Mucosa of descending colon (tissue), 3 donors: ENCODE measurements around the gene DYNLT2B. TPM values are rescaled to one million over a fixed set of nuclear protein-coding genes. Genes with fewer than 3 reads are reported as not detected.
A peak's percentile ranks its signal among the peaks of the same experiment; 100 is the strongest.
"Not testable (repeated sequence)": the region's sequence is repeated elsewhere in the genome, so short reads cannot be mapped to it uniquely, and the experiment has no call there.

Experiments used
- ATAC-seq: fragments of 200-7000 bp; cut with Tn5 transposase; one replicate; pipeline ENCODE4 v1.9.1; 2020; ENCODE audit warnings: mild to moderate bottlenecking, moderate library complexity
- DNase-seq, 3 donors: peaks; one replicate each; pipeline ENCODE4 v3.0.0-alpha.2; 2020
- H3K36me3 ChIP-seq: fragments of 200-600 bp; one replicate; pipeline ENCODE4 v1.8.0; 2021; ENCODE audit warnings: low read depth, mild to moderate bottlenecking
- H3K4me1 ChIP-seq: fragments of 200-600 bp; one replicate; pipeline ENCODE4 v1.8.0; 2021; ENCODE audit warnings: low read depth, mild to moderate bottlenecking
- H3K4me3 ChIP-seq: fragments of 200-600 bp; one replicate; pipeline ENCODE4 v1.8.0; 2021; ENCODE audit warnings: mild to moderate bottlenecking
- H3K9me3 ChIP-seq: fragments of 200-600 bp; one replicate; pipeline ENCODE4 v1.8.0; 2021; ENCODE audit warnings: mild to moderate bottlenecking
- CTCF ChIP-seq: fragments of 200-600 bp; IDR thresholded peaks from one replicate; pipeline ENCODE4 v1.8.0; 2022; ENCODE audit warnings: antibody characterized with exemption, mild to moderate bottlenecking
- intact Hi-C, 2 donors: fragments of 100-400 bp; cut with DNase I in 1 of 2; cut with micrococcal nuclease in 1 of 2; formaldehyde crosslinking; loops; one replicate each; pipeline versions ENCODE4 v1.11.0 to v1.11.1; 2022; cut with DNase I, micrococcal nuclease
- total RNA-seq, 3 donors: library from RNA; stranded (reverse); fragmentation: NEBNext Ultra II Directional in 2 of 3; extraction: Animal tissue kit (Norgen Biotek cat#: 25700) in 2 of 3; gene quantifications; one replicate each; pipeline versions ENCODE4 v1.2.1 to v1.2.4, GENCODE V29; 2021 to 2023
- donor health status: DM: no; HTN: no; CAD: no; lungs with moderate emphysema.
- donor health status: DM: no; HTN: no; CAD: no.
- donor health status: DM: no; HTN: yes; CAD: no.

Gene DYNLT2B
- total RNA-seq, 3 donors from 2014 or later, result 0.64 to 5.2 (median 2.3) TPM

GRCh38 chr3:196323691-196324090 is 5.7 kb upstream of the DYNLT2B start:
- DNase-seq (no peak), ATAC-seq (no peak)
- Histone ChIP-seq H3K4me3 (no peak overlapping the region), H3K9me3 (no peaks in the 10 kb centered on the region), H3K36me3 (no peaks in the 10 kb centered on the region), H3K4me1 (peaks cover 3% of the 10 kb centered on the region)
- TF ChIP-seq CTCF, result no peak
- intact Hi-C loops, result no loop called here

GRCh38 chr3:196323016-196323415 is 5.0 kb upstream of the DYNLT2B start:
- DNase-seq, result no peak
- TF ChIP-seq CTCF, result no peak
- no peak for ATAC-seq
- intact Hi-C loops, result no loop called here
- Histone ChIP-seq H3K4me3 (no peak overlapping the region), H3K36me3 (no peaks in the 10 kb centered on the region), H3K4me1 (peaks cover 3% of the 10 kb centered on the region), H3K9me3 (no peaks in the 10 kb centered on the region)

GRCh38 chr3:196321162-196321561 is 3.1 kb upstream of the DYNLT2B start:
- H3K9me3 ChIP-seq, result no peaks in the 10 kb centered on the region
- H3K4me1 ChIP-seq, result peaks cover 3% of the 10 kb centered on the region
- DNase-seq, result no peak
- no peaks in the 10 kb centered on the region for H3K36me3 ChIP-seq
- H3K4me3 ChIP-seq, result no peak overlapping the region
- TF ChIP-seq CTCF, result no peak
- no peak for ATAC-seq
- intact Hi-C loops, result no loop called here

GRCh38 chr3:196320137-196320536 is 2.1 kb upstream of the DYNLT2B start:
- H3K4me3 ChIP-seq, result no peak overlapping the region
- intact Hi-C loops, result no loop called here
- DNase-seq (no peak), ATAC-seq (no peak)
- peaks cover 3% of the 10 kb centered on the region for H3K4me1 ChIP-seq
- no peak for TF ChIP-seq CTCF
- H3K9me3 ChIP-seq, result no peaks in the 10 kb centered on the region
- H3K36me3 ChIP-seq, result no peaks in the 10 kb centered on the region

- H3K4me1 ChIP-seq, H3K36me3 ChIP-seq, DNase-seq, ATAC-seq, H3K9me3 ChIP-seq, intact Hi-C loops: not testable (repeated sequence)
- peak overlapping the region; percentile 65 for H3K4me3 ChIP-seq
Observed at GRCh38 chr3:196316799-196317686, 997 bp downstream of the DYNLT2B start.

GRCh38 chr3:196315821-196316220 is 2.2 kb downstream of the DYNLT2B start:
- no peaks in the 10 kb centered on the region for H3K9me3 ChIP-seq
- no peaks in the 10 kb centered on the region for H3K36me3 ChIP-seq
- H3K4me1 ChIP-seq, result peaks cover 3% of the 10 kb centered on the region
- no peak overlapping the region for H3K4me3 ChIP-seq
- ATAC-seq, result no peak
- intact Hi-C loops, result no loop called here
- TF ChIP-seq CTCF, result no peak
- no peak for DNase-seq
